ENCODE data around the gene APLP2. TPM values are rescaled to one million over a fixed set of nuclear protein-coding genes. Genes with fewer than 3 reads are reported as not detected.

The APLP2 gene
- total RNA-seq, 1 donor = 278 TPM

GRCh38 chr11:130052567-130052966 lies 17.1 kb upstream of the APLP2 start:
- no peak overlapping the region for H3K4me3 ChIP-seq (ENCODE audit: low read depth, low read length)
- no peak for DNase-seq (ENCODE audit: low read depth)
- no peak for TF ChIP-seq CTCF (IDR thresholded peaks at IDR 0.05; ENCODE audit: insufficient read depth, low read depth, low read length)

- no peak for DNase-seq (ENCODE audit: low read depth)
- no peak for TF ChIP-seq CTCF (IDR thresholded peaks at IDR 0.05; ENCODE audit: insufficient read depth, low read depth, low read length)
These were observed 14.7 kb upstream of the APLP2 start for GRCh38 chr11:130054966-130055365.

GRCh38 chr11:130055617-130056016 lies 14.1 kb upstream of the APLP2 start:
- TF ChIP-seq CTCF (IDR thresholded peaks at IDR 0.05; ENCODE audit: insufficient read depth, low read depth, low read length) = no peak
- peak; percentile 28 for DNase-seq (ENCODE audit: low read depth)
- no peak overlapping the region for H3K4me3 ChIP-seq (ENCODE audit: low read depth, low read length)

More at GRCh38 chr11:130054966-130055365, 14.7 kb upstream of the APLP2 start:
- no peak overlapping the region for H3K4me3 ChIP-seq (ENCODE audit: low read depth, low read length)

- no peak for TF ChIP-seq CTCF (IDR thresholded peaks at IDR 0.05; ENCODE audit: insufficient read depth, low read depth, low read length)
- no peak for DNase-seq (ENCODE audit: low read depth)
- no peak overlapping the region for H3K4me3 ChIP-seq (ENCODE audit: low read depth, low read length)
These were observed 8.7 kb upstream of the APLP2 start for GRCh38 chr11:130061017-130061416.

GRCh38 chr11:130062026-130062425 lies 7.7 kb upstream of the APLP2 start:
- no peak for TF ChIP-seq CTCF (IDR thresholded peaks at IDR 0.05; ENCODE audit: insufficient read depth, low read depth, low read length)
- no peak overlapping the region for H3K4me3 ChIP-seq (ENCODE audit: low read depth, low read length)
- DNase-seq (ENCODE audit: low read depth) = no peak

- H3K4me3 ChIP-seq (ENCODE audit: low read depth, low read length) = no peak overlapping the region
- TF ChIP-seq CTCF (IDR thresholded peaks at IDR 0.05; ENCODE audit: insufficient read depth, low read depth, low read length) = no peak
- no peak for DNase-seq (ENCODE audit: low read depth)
These were observed 6.2 kb upstream of the APLP2 start for GRCh38 chr11:130063451-130063850.

- no peak for TF ChIP-seq CTCF (IDR thresholded peaks at IDR 0.05; ENCODE audit: insufficient read depth, low read depth, low read length)
- H3K4me3 ChIP-seq (ENCODE audit: low read depth, low read length) = no peak overlapping the region
- no peak for DNase-seq (ENCODE audit: low read depth)
These were observed 5.1 kb upstream of the APLP2 start for GRCh38 chr11:130064596-130064995.

All from fibroblast of villous mesenchyme (primary cell).